GM12865 (cell line): ENCODE data around the gene GNPDA1.

Experiments
- DNase-seq: peaks from one replicate; pipeline ENCODE4 v3.0.0; 2010; ENCODE audit warnings: low read depth
- H3K4me3 ChIP-seq: 2 replicates; pipeline ENCODE4 v1.5.1; 2011; ENCODE audit warnings: mild to moderate bottlenecking, low read depth, low read length, control low read depth
- CTCF ChIP-seq: IDR thresholded peaks from 2 replicates; pipeline ENCODE4 v1.5.1; 2011; ENCODE audit warnings: low read length, control low read depth, low read depth, inconsistent platforms; ENCODE audit not compliant: insufficient read depth; ENCODE audit errors: missing control alignments

The GNPDA1 gene

GRCh38 chr5:141954194-141954593 lies 58.6 kb downstream of the GNPDA1 start:
- DNase-seq, result no peak
- H3K4me3 ChIP-seq, result no peak overlapping the region
- no peak for TF ChIP-seq CTCF

- DNase-seq, result no peak
- no peak for TF ChIP-seq CTCF
- H3K4me3 ChIP-seq, result no peak overlapping the region
Measured at GRCh38 chr5:141952020-141952419, 60.8 kb downstream of the GNPDA1 start.

GRCh38 chr5:141951332-141951781 lies 61.5 kb downstream of the GNPDA1 start:
- no peak overlapping the region for H3K4me3 ChIP-seq
- peak; percentile 54 for DNase-seq
- TF ChIP-seq CTCF, result peak; percentile 72
